IMR-90 (cell line): ENCODE data around the gene SLC6A13. TPM values are rescaled to one million over a fixed set of nuclear protein-coding genes. Genes with fewer than 3 reads are reported as not detected.

ENCODE experiments used
- ATAC-seq: fragments of 200-7000 bp; cut with Tn5 transposase; 2 replicates; pipeline ENCODE4 v1.9.1; 2020; ENCODE audit warnings: low read depth, mild to moderate bottlenecking, moderate library complexity
- BruUV-seq: library from RNA; stranded (reverse); fragments of 400-500 nt; replicated peaks from 2 replicates; lab custom pipeline; 2021; lab: Mats Ljungman, UMichigan
- CTCF ChIA-PET: fragments of 300-600 bp; formaldehyde crosslinking; extraction: SDS; loops from one replicate; lab custom pipeline; 2021; ENCODE audit warnings: antibody characterized with exemption; lab: Yijun Ruan, JAX
- POLR2A ChIA-PET: fragments of 300-600 bp; sonication (Branson Sonifier 250); formaldehyde crosslinking; loops from one replicate; lab custom pipeline; 2022; ENCODE audit warnings: antibody characterized with exemption; ENCODE audit not compliant: unreplicated experiment; lab: Charles Lee
- DNase-seq: peaks from one replicate; pipeline ENCODE4 v3.0.0; 2013
- H2AFZ ChIP-seq: replicated peaks from 2 replicates; pipeline ENCODE3; 2013; ENCODE audit warnings: low read length, mild to moderate bottlenecking; ENCODE audit not compliant: poor library complexity
- H2AK5ac ChIP-seq: 2 replicates; pipeline ENCODE4 v1.6.1; 2013; ENCODE audit warnings: low read depth, low read length, inconsistent platforms
- H2AK9ac ChIP-seq: replicated peaks from 2 replicates; pipeline ENCODE3; 2013; ENCODE audit warnings: mild to moderate bottlenecking, low read depth, low read length, moderate library complexity; ENCODE audit not compliant: poor library complexity
- H2BK120ac ChIP-seq: 2 replicates; pipeline ENCODE4 v1.6.1; 2013; ENCODE audit warnings: low read depth, low read length, inconsistent platforms
- H2BK15ac ChIP-seq: 3 replicates; pipeline ENCODE4 v1.6.1; 2013; ENCODE audit warnings: low read depth, low read length, inconsistent platforms
- H2BK20ac ChIP-seq: 2 replicates; pipeline ENCODE4 v1.6.1; 2013; ENCODE audit warnings: low read depth, mild to moderate bottlenecking, inconsistent platforms, low read length, moderate library complexity
- H2BK5ac ChIP-seq: 2 replicates; pipeline ENCODE4 v1.6.1; 2013; ENCODE audit warnings: mild to moderate bottlenecking, low read depth, low read length, inconsistent platforms; ENCODE audit not compliant: poor library complexity, severe bottlenecking
- H3K14ac ChIP-seq: replicated peaks from 2 replicates; pipeline ENCODE4 v1.6.1; 2013; ENCODE audit warnings: low read depth, low read length, inconsistent platforms
- H3K18ac ChIP-seq: 2 replicates; pipeline ENCODE4 v1.6.1; 2013; ENCODE audit warnings: low read depth, low read length, control low read depth
- H3K23ac ChIP-seq: 2 replicates; pipeline ENCODE4 v1.6.1; 2013; ENCODE audit warnings: low read depth, low read length, inconsistent platforms
- H3K27ac ChIP-seq: 2 replicates; pipeline ENCODE4 v1.5.1; 2013; ENCODE audit warnings: mild to moderate bottlenecking, control low read depth, low read length; ENCODE audit not compliant: insufficient read depth
- H3K27me3 ChIP-seq: 2 replicates; pipeline ENCODE4 v1.6.1; 2013; ENCODE audit warnings: low read length; ENCODE audit not compliant: control insufficient read depth, insufficient read depth
- H3K36me3 ChIP-seq: 2 replicates; pipeline ENCODE4 v1.6.1; 2013; ENCODE audit warnings: low read length, mixed read lengths; ENCODE audit not compliant: control insufficient read depth, insufficient read depth
- H3K4ac ChIP-seq: 2 replicates; pipeline ENCODE4 v1.6.1; 2013; ENCODE audit warnings: low read depth, low read length, inconsistent platforms
- H3K4me1 ChIP-seq: 2 replicates; pipeline ENCODE4 v1.6.1; 2013; ENCODE audit warnings: low read length, mixed read lengths; ENCODE audit not compliant: control insufficient read depth, insufficient read depth
- H3K4me2 ChIP-seq: 2 replicates; pipeline ENCODE4 v1.6.1; 2013; ENCODE audit warnings: low read depth, mild to moderate bottlenecking, control low read depth, low read length, moderate library complexity
- H3K4me3 ChIP-seq: 2 replicates; pipeline ENCODE4 v1.5.1; 2013; ENCODE audit warnings: low read depth, mild to moderate bottlenecking, control low read depth, low read length, moderate library complexity; ENCODE audit not compliant: insufficient read depth
- H3K56ac ChIP-seq: 2 replicates; pipeline ENCODE4 v1.6.1; 2013; ENCODE audit warnings: low read length, inconsistent platforms; ENCODE audit not compliant: insufficient read depth; ENCODE audit errors: extremely low read depth
- H3K79me1 ChIP-seq, 2 experiments: 2 replicates each; pipeline ENCODE4 v1.6.1; 2013; ENCODE audit warnings: low read length in 2 of 2, inconsistent platforms in 1 of 2, low read depth in 1 of 2
- H3K9ac ChIP-seq: 2 replicates; pipeline ENCODE4 v1.6.1; 2013; ENCODE audit warnings: low read depth, low read length, control low read depth
- H3K9me1 ChIP-seq: 2 replicates; pipeline ENCODE4 v1.6.1; 2013; ENCODE audit warnings: low read length, inconsistent platforms; ENCODE audit not compliant: insufficient read depth
- H3K9me3 ChIP-seq: 2 replicates; pipeline ENCODE4 v1.6.1; 2013; ENCODE audit warnings: low read length; ENCODE audit not compliant: control insufficient read depth, insufficient read depth
- H4K20me1 ChIP-seq: 2 replicates; pipeline ENCODE4 v1.6.1; 2013; ENCODE audit warnings: low read length, inconsistent platforms; ENCODE audit not compliant: insufficient read depth
- H4K5ac ChIP-seq: 2 replicates; pipeline ENCODE4 v1.6.1; 2013; ENCODE audit warnings: mild to moderate bottlenecking, low read depth, low read length, control low read depth
- H4K8ac ChIP-seq, 2 experiments: 2 replicates each; pipeline ENCODE4 v1.6.1; 2013; ENCODE audit warnings: low read depth in 2 of 2, low read length in 2 of 2, control low read depth in 1 of 2, inconsistent platforms in 1 of 2
- H4K91ac ChIP-seq: 2 replicates; pipeline ENCODE4 v1.6.1; 2013; ENCODE audit warnings: low read depth, low read length, inconsistent platforms; ENCODE audit not compliant: insufficient read depth
- POLR2A ChIP-seq: IDR thresholded peaks from 2 replicates; pipeline ENCODE4 v1.6.1; 2012; ENCODE audit warnings: mild to moderate bottlenecking, low read depth, low read length
- RAD21 ChIP-seq: IDR thresholded peaks from 2 replicates; pipeline ENCODE4 v1.6.1; 2012; ENCODE audit warnings: low read length, improper control_type of control experiment
- RFX5 ChIP-seq: IDR thresholded peaks from 2 replicates; pipeline ENCODE4 v1.8.0; 2012; ENCODE audit warnings: low read depth, mild to moderate bottlenecking, low read length, moderate library complexity
- SMC3 ChIP-seq: fragments of 150-350 bp; IDR thresholded peaks from 2 replicates; pipeline ENCODE4 v1.6.1; 2016; ENCODE audit warnings: low read depth, mild to moderate bottlenecking, antibody characterized with exemption, low read length, moderate library complexity
- WGBS, 2 experiments: methylation state at CpG; one replicate each; pipeline versions ENCODE4 v1.1.5 to v1.1.7; 2013; ENCODE audit warnings: missing lambda C conversion rate in 2 of 2; ENCODE audit not compliant: insufficient read length in 1 of 2; ENCODE audit errors: extremely low coverage in 2 of 2; 5-methylcytosine and 5-hydroxymethylcytosine counted together
- dilution Hi-C: fragments of 300-500 bp; cut with HindIII; formaldehyde crosslinking; loops from one replicate; pipeline ENCODE4 v1.14.3; 2018; ENCODE audit warnings: low sequenced_read_pairs; ENCODE audit not compliant: unreplicated experiment
- in situ Hi-C: fragments of 300-500 bp; cut with MboI; formaldehyde crosslinking; loops from 3 replicates; pipeline ENCODE4 v1.14.3; 2019; ENCODE audit warnings: low sequenced_read_pairs, inconsistent platforms, mixed read lengths
- intact Hi-C: fragments of 100-400 bp; cut with micrococcal nuclease; formaldehyde crosslinking; loops from 2 replicates; pipeline ENCODE4 v1.10.0; 2022
- polyA plus RNA-seq, 3 experiments: library from polyadenylated mRNA; depleted of rRNA; stranded (reverse); fragments of >200 nt; gene quantifications; 2 replicates each; pipeline ENCODE4 v1.2.3, GENCODE V29; 2012; ENCODE audit warnings: low replicate concordance in 1 of 3
- total RNA-seq: library from RNA; depleted of rRNA; stranded (reverse); fragments of >200 nt; gene quantifications from 2 replicates; pipeline ENCODE4 v1.2.3, GENCODE V29; 2012
- TF ChIP-seq, protein P1 (sequence below): fragments of 150-350 bp; IDR thresholded peaks from 2 replicates; pipeline ENCODE4 v1.6.1; 2017; ENCODE audit warnings: mild to moderate bottlenecking, antibody characterized with exemption, low read length, low read depth
- TF ChIP-seq, protein P2 (sequence below): fragments of 150-350 bp; IDR thresholded peaks from 2 replicates; pipeline ENCODE4 v1.6.1; 2016; ENCODE audit warnings: low read depth, mild to moderate bottlenecking, low read length, moderate library complexity, borderline replicate concordance

The SLC6A13 gene
- total and polyA plus RNA-seq, 2 of the 4 experiments (the other 2 are of a cell fraction): under 0.01 to 0.10 TPM

DNA sequence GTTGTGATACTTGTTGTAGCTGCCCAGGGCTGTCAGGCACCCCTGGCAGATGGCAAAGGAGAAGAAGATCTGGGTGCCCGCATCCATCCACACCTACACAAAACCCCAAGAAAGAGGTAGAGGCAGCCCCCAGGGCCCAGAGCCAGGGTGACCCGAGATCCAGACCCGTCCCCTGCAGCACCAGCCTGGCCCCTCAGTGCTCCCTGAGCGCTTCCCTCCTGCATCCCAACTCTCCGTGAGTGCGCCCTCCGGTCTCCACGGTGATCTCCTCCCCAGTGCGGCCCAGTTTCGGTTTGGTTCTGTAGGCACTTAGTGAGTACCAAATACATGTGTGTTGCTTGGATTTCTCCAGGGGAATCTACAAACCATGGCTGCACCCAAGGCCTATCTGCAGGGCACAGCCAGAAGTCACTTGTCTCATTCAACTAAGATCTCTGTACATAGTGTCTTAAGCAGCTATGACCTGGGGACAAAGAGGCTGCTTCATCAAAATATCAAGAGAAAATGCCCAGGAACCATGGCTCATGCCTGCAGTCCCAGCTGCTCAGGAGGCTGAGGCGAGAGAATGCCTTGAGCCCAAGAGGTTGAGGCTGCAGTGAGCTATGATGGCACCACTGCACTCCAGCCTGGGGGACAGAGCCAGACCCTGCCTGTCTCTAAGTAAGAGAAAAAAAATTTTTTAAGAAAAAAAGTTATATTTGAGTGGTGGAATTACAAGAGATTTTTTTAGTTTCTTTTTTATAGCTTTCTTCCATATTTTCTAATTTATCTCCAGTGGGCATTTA lies 64.5 kb downstream of the SLC6A13 start:
- H3K4ac ChIP-seq: no peak overlapping the region
- H4K8ac ChIP-seq: no peak overlapping the region
- H3K79me1 ChIP-seq: no peaks in the 10 kb centered on the region
- H2BK120ac ChIP-seq: no peak overlapping the region
- no peak overlapping the region for H3K4me2 ChIP-seq
- H2AK5ac ChIP-seq: no peak overlapping the region
- H3K4me3 ChIP-seq: no peak overlapping the region
- dilution Hi-C loops (no loop called here), in situ Hi-C loops (no loop called here), intact Hi-C loops (no loop called here)
- no peaks in the 10 kb centered on the region for H4K20me1 ChIP-seq
- DNase-seq (no peak), ATAC-seq (no peak)
- H3K23ac ChIP-seq: no peak overlapping the region
- no peak overlapping the region for H3K18ac ChIP-seq
- CTCF ChIA-PET: interaction anchor here (1.0 to 1.1 kb wide), 2 partner anchors 8 to 22 kb away, joined by 3 read pairs; no protein-coding TSS in a partner anchor
- no peak overlapping the region for H3K14ac ChIP-seq
- H3K27me3 ChIP-seq: peaks cover 58% of the 10 kb centered on the region
- no peak for TF ChIP-seq SMC3
- TF ChIP-seq, protein P1, sequence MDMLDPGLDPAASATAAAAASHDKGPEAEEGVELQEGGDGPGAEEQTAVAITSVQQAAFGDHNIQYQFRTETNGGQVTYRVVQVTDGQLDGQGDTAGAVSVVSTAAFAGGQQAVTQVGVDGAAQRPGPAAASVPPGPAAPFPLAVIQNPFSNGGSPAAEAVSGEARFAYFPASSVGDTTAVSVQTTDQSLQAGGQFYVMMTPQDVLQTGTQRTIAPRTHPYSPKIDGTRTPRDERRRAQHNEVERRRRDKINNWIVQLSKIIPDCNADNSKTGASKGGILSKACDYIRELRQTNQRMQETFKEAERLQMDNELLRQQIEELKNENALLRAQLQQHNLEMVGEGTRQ: no peak
- no peak for TF ChIP-seq POLR2A
- TF ChIP-seq, protein P2, sequence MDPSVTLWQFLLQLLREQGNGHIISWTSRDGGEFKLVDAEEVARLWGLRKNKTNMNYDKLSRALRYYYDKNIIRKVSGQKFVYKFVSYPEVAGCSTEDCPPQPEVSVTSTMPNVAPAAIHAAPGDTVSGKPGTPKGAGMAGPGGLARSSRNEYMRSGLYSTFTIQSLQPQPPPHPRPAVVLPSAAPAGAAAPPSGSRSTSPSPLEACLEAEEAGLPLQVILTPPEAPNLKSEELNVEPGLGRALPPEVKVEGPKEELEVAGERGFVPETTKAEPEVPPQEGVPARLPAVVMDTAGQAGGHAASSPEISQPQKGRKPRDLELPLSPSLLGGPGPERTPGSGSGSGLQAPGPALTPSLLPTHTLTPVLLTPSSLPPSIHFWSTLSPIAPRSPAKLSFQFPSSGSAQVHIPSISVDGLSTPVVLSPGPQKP: no peak
- no peak for TF ChIP-seq RFX5
- TF ChIP-seq RAD21: no peak
- no peak overlapping the region for H3K56ac ChIP-seq
- H2AFZ ChIP-seq: no peak overlapping the region
- no peak overlapping the region for H2AK9ac ChIP-seq
- 75% methylated on average over 1 of the region's 11 CpGs; no CpG with 5 or more reads in 1 of the 2 experiments for WGBS, 2 experiments
- no peak overlapping the region for H4K91ac ChIP-seq
- no TSS peak for BruUV-seq
- H2BK20ac ChIP-seq: no peak overlapping the region
- H2BK15ac ChIP-seq: no peak overlapping the region
- peaks cover 6% of the 10 kb centered on the region; the same call in 1 of the 2 replicates for H3K9me1 ChIP-seq
- no peaks in the 10 kb centered on the region for H3K36me3 ChIP-seq
- no peaks in the 10 kb centered on the region for H3K4me1 ChIP-seq
- no peak overlapping the region for H4K5ac ChIP-seq
- no peak overlapping the region for H2BK5ac ChIP-seq
- POLR2A ChIA-PET: no interaction called here
- no peaks in the 10 kb centered on the region for H3K9me3 ChIP-seq
- H3K9ac ChIP-seq: no peak overlapping the region
- no peak overlapping the region for H3K27ac ChIP-seq
